ENCODE measurements around the gene PPP2CA.
"Not testable (repeated sequence)": the region's sequence is repeated elsewhere in the genome, so short reads cannot be mapped to it uniquely, and the experiment has no call there.

DNA sequence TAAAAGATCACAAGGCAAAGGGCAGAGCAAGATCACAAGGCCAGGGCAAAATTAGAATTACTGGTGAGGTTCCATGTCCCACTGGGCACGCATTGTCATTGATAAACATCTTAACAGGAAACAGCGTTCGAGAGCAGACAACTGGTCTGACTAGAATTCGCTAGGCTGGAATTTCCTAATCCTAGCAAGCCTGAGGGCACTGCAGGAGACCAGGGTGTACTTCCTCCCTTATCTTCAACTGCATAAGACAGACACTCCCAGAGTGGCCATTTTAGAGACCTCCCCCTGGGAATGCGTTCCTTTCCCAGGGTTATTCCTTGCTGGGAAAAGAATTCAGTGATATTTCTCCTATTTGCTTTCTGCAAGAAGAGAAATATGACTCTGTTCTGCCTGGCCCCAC, 36.8 kb upstream of the PPP2CA start:
- TF ChIP-seq POLR2A (IDR thresholded peaks at IDR 0.05) = not testable (repeated sequence)
- TF ChIP-seq, protein P1, sequence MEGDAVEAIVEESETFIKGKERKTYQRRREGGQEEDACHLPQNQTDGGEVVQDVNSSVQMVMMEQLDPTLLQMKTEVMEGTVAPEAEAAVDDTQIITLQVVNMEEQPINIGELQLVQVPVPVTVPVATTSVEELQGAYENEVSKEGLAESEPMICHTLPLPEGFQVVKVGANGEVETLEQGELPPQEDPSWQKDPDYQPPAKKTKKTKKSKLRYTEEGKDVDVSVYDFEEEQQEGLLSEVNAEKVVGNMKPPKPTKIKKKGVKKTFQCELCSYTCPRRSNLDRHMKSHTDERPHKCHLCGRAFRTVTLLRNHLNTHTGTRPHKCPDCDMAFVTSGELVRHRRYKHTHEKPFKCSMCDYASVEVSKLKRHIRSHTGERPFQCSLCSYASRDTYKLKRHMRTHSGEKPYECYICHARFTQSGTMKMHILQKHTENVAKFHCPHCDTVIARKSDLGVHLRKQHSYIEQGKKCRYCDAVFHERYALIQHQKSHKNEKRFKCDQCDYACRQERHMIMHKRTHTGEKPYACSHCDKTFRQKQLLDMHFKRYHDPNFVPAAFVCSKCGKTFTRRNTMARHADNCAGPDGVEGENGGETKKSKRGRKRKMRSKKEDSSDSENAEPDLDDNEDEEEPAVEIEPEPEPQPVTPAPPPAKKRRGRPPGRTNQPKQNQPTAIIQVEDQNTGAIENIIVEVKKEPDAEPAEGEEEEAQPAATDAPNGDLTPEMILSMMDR (IDR thresholded peaks at IDR 0.05 in 4 of 5, conservative IDR thresholded peaks at IDR 0.05 in 1 of 5) = not testable (repeated sequence)
